Measurements from ENCODE around the gene ENTPD8.

DNA sequence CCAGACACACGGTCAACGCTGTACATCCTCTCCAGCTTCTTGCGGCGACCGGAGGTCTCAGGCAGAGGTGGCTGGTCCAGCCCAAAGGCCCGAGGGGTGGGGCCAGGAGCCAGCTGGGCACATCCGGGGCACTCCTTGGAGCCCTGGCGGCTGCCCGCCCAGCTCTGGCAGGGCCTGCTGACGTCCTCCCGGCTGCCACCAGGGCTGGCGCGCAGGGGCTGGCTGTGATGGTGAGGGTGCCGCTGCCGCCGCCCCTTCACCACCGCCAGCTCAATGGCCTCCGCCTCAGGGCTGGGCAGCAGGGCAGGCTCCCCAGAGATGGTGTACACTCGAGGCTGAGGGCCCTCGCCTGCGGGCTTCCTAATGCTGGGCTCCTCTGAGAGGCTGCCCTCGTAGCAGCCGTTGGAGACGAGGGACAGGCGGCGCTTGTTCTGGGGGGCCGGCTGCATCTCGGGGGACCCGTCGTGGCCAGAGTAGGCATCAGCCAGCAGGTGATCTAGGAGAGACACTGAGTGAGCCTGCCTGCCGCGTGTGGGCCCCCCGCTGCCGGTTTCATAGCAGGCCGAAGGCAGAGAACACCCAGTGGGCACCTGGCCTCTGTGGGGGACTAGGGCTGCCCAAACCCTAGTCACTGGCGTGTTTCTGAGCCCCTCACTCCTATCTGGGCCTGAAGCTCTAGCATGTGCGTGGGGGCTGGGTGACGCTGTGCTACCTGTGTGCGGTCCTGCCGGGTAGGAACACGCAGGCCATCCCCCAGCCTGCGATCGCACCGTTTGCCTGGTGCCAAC, 16.4 kb upstream of the ENTPD8 start:
- TF ChIP-seq CTCF (conservative IDR thresholded peaks at IDR 0.05; ENCODE audit: low read length): no peak
- TF ChIP-seq EZH2phosphoT487 (IDR thresholded peaks at IDR 0.05; ENCODE audit: borderline replicate concordance, low read depth, low read length): no peak
